ENCODE data around the gene APOLD1.

The APOLD1 gene

DNA sequence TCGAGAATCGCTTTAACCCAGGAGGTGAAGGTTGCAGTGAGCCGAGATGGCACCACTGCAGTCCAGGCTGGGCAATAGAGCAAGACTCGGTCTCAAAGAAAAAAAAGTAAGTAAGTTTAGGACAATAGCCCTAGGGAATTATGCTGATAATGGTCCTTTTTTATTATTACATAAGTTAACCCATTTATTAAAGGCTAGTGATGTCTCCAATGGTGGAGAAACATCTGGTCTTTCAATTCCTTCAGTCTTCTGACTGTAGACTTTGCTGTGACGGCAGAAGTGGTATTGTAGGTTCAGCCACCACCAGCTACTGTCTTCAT, 55.1 kb downstream of the APOLD1 start:
- TF ChIP-seq, protein P1, sequence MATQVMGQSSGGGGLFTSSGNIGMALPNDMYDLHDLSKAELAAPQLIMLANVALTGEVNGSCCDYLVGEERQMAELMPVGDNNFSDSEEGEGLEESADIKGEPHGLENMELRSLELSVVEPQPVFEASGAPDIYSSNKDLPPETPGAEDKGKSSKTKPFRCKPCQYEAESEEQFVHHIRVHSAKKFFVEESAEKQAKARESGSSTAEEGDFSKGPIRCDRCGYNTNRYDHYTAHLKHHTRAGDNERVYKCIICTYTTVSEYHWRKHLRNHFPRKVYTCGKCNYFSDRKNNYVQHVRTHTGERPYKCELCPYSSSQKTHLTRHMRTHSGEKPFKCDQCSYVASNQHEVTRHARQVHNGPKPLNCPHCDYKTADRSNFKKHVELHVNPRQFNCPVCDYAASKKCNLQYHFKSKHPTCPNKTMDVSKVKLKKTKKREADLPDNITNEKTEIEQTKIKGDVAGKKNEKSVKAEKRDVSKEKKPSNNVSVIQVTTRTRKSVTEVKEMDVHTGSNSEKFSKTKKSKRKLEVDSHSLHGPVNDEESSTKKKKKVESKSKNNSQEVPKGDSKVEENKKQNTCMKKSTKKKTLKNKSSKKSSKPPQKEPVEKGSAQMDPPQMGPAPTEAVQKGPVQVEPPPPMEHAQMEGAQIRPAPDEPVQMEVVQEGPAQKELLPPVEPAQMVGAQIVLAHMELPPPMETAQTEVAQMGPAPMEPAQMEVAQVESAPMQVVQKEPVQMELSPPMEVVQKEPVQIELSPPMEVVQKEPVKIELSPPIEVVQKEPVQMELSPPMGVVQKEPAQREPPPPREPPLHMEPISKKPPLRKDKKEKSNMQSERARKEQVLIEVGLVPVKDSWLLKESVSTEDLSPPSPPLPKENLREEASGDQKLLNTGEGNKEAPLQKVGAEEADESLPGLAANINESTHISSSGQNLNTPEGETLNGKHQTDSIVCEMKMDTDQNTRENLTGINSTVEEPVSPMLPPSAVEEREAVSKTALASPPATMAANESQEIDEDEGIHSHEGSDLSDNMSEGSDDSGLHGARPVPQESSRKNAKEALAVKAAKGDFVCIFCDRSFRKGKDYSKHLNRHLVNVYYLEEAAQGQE (IDR thresholded peaks at IDR 0.05; ENCODE audit: insufficient read depth in 1 of 2, low read depth in 2 of 2, low read length in 2 of 2), result no peak
- TF ChIP-seq POLR2AphosphoS5 (IDR thresholded peaks at IDR 0.05; ENCODE audit: low read depth, low read length) (no peak), TAF1 (IDR thresholded peaks at IDR 0.05; ENCODE audit: borderline replicate concordance, insufficient read depth, low read length) (no peak), SIN3A (IDR thresholded peaks at IDR 0.05; ENCODE audit: borderline replicate concordance, insufficient read depth, low read length) (no peak), FOXP2 (optimal IDR thresholded peaks at IDR 0.05; ENCODE audit: borderline replicate concordance, extremely low read depth, extremely low read length, insufficient read depth) (no peak)
